DMS 273 treated with DMSO at 0.1 percent for 48 hours (cell line): ENCODE data around the gene PAX4.

ENCODE experiments used
- DNase-seq: peaks from one replicate; lab custom pipeline; 2025; lab: John Stamatoyannopoulos, UW

Gene PAX4

GRCh38 chr7:127629268-127629854 lies 11.4 kb upstream of the PAX4 start:
- no peak for DNase-seq

DNA sequence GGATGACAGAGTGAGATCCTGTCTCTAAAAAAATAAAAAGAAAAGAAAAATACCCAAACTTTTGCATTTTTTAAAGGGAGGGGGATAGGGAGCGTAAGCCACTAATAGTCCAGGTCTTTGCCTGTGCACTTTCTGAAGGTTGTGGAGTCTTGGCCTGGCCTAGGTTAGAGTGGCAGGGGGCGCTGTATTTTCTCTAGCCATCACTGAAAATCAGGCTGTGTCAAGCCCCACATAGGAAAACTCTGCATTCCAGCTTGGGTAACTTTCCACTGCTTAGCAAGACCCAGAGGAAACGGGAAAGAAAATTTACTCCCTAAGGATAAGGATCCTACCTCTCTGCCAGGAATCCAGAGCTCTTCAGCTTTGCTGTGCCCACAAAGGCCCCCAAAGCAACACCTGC lies 10.5 kb upstream of the PAX4 start:
- no peak for DNase-seq

GRCh38 chr7:127625331-127625730 lies 7.4 kb upstream of the PAX4 start:
- DNase-seq: no peak

DNA sequence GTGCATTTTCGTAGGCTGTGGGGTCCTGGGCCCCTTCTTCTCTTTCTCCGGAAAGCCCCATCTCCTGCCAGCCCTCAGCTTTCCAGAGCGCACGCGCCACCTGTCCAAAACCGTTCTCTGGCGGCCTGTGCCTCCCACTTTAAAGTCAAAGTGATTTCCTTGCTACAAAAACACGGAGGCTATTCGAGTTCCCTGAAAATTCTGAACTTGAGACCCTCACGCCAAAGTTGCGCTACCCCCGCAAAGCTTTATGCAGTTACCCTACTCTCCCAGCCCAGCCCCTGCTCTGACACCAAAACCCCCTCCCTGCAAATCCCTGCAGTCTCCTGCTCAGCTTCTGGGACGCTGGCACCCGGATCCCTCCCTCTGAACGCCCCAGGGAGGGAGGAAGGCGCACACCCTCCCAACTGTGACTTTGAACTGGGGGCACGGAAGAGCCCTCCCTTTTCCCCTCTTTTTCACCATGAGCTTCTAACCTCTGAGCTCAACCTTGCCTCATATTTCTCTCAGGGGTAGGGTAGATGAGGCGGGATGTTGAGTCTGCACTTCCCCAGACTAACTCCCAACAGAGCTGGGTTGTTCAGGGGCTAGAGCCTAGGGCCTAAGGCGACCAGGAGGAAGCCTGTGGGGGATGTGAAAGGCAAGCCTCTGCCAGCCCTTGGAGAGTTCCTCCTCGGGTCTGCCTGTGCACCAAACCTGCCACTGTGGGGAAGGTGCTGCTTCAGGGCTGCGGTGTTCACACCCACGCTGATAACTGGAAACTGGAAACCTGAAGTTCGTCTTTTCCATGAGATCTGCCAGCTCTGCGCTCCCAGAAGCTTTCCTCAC lies 2.7 kb upstream of the PAX4 start:
- DNase-seq: no peak

DNA sequence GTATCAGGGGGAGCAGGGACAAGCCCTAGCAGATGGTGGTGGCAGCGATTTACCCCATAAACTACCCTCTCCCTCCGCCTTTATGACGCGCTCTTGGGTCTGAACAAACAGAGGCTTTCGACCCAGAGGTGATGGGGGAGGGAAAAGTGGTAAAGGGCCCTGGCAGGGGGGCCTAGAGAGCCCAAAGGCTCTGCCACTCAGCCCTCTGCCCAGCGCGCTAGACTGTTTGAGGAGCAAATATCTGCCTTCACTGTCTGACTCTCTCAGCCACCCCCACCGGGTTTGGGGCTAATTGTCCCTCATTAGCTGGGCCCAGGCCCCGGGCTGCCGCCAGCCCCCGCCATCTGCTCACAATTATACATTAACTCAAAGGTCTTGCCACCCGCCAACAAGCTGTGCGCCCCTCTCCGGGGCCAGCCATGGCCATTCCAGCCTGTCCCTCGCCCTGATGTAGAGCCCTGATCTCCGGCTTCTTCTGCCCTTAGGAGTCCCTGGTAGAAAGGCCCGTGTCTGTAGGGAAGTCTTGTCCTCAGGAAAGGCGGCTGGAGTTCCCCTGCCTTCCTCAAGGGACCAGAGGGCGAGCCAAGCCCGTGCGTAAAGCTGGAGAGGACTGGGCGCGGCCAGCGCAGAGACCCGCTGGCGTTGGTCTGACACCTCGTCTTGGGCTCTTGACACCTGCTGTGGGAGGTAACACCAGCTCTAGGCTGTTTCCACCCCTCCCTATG lies 1.9 kb upstream of the PAX4 start:
- peak; percentile 78 for DNase-seq

GRCh38 chr7:127618775-127619174 lies 833 bp upstream of the PAX4 start:
- DNase-seq: no peak

- DNase-seq: no peak
Observed at GRCh38 chr7:127616724-127617123, 1.2 kb downstream of the PAX4 start.

DNA sequence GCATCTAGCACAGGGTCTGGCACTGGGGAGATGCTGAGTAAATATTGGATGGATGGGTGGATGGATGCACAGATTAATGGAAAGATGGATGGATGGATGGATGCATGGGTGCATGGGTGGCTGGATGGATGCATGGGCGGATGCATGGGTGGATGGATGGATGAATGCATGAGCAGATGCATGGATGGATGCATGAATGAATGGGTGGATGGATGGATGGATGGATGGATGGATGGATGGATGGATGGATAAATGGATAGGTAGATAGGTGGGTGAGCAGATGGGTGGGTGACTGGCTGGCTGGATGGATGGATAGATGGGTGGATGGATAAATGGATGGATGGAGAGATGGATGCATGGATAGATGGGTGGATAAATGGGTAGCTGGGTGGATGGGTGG lies 5.7 kb downstream of the PAX4 start:
- no peak for DNase-seq

GRCh38 chr7:127609297-127609696 lies 8.6 kb downstream of the PAX4 start:
- DNase-seq: no peak

- DNase-seq: no peak
Observed at GRCh38 chr7:127608446-127608845, 9.5 kb downstream of the PAX4 start.

DNA sequence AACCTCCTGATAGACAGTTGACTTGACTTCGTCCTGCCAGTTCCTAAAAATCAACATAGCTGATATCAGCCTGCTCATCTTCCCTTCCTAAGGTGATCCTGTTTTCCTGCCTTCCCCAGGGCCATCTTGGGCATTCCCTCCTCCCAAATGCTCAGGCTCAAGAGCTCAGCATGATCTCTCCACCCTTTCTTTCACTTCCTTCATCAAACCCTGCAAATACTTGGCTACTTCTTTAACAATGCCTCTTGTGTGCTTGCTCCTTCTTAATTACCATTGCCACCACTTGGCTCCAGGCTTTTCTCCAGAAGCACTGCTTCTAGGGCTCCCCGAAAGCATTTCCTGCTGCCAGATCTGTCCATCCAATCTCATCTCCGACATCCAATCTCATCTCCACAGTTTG lies 17.1 kb downstream of the PAX4 start:
- no peak for DNase-seq

DNA sequence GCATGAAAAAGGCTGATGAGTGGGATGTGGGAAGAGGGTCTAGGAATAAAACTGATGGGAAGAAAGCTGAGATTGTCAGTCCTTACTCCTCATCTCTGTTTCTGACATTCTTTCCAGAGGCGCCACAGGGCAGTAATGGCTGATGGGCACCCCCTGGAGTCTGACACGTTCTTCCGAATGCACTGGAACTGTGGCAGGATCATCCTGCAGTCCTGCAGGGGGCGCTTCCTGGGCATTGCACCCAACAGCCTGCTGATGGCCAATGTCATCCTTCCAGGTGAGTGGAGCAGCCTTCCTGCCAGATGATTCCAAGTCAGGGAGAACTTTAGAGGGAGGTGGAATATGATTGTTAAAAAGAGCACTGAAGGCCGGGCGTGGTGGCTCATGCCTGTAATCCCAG lies 19.6 kb downstream of the PAX4 start:
- no peak for DNase-seq

- no peak for DNase-seq
Observed at GRCh38 chr7:127595737-127596136, 22.2 kb downstream of the PAX4 start.

DNA sequence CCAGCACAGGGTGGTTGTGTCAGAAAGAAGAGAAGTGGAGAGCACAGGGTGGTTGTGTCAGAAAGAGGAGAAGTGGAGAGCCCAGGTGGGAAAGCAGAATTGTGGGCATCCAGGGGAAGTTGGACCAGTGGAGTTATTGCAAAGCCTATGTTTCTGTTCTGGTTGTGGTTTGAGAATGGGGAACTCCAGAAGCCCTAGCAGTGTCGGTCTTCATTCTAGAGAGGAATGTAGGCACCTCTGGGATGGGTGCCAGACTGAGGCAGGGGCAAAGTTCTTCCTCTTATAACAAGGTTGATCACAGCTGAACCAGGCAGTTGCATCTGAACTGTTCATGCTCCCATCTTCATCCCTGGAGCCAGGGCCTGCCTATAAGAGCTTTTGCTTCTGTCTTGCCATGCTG lies 23.5 kb downstream of the PAX4 start:
- DNase-seq: no peak

GRCh38 chr7:127592550-127592949 lies 25.4 kb downstream of the PAX4 start:
- no peak for DNase-seq

- DNase-seq: no peak
Observed at GRCh38 chr7:127591591-127591990, 26.4 kb downstream of the PAX4 start.

DNA sequence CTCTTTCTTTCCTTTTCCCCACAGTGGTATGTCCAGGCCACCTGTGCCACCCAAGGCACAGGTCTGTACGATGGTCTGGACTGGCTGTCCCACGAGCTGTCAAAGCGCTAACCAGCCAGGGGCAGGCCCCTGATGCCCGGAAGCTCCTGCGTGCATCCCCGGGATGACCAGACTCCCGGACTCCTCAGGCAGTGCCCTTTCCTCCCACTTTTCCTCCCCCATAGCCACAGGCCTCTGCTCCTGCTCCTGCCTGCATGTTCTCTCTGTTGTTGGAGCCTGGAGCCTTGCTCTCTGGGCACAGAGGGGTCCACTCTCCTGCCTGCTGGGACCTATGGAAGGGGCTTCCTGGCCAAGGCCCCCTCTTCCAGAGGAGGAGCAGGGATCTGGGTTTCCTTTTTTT lies 26.8 kb downstream of the PAX4 start:
- no peak for DNase-seq

GRCh38 chr7:127589896-127590295 lies 28.0 kb downstream of the PAX4 start:
- DNase-seq: no peak

DNA sequence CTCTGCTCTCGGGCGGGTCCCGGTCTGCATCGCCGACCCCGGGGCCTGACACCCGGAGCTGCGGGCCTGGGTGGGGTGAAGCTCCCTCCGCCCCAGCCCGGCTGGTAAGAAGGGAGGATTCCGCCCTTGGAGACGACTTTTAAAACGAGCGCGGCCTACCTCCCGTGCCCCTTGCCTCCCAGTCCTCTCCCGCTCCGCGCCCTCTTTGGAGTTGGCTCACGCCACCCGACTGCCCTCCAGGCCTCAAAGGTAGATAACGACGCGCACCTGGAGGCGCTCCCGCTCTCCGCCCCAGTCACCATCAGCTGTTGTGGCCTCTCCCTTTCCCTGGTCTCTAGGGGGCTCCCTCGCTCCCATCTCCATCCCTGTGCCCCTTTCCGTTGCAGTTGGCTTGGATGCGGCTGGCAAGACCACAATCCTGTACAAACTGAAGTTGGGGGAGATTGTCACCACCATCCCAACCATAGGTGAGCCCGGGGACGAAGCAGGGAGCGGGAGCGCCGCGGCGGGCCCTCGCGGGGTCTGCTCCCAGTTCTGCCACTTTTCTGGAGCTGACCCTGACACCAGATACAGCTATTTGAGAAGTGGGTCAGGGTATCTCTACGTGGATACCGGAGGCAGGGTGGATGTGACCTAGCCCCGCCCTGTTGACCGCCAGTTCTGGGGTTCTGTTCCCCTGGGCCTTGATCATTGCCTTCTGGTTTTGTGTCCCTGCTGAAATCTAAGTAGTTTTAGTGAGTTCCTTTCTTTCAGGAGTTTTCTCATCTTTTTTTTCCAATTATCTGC lies 29.1 kb downstream of the PAX4 start:
- DNase-seq: peak; percentile 31

DNA sequence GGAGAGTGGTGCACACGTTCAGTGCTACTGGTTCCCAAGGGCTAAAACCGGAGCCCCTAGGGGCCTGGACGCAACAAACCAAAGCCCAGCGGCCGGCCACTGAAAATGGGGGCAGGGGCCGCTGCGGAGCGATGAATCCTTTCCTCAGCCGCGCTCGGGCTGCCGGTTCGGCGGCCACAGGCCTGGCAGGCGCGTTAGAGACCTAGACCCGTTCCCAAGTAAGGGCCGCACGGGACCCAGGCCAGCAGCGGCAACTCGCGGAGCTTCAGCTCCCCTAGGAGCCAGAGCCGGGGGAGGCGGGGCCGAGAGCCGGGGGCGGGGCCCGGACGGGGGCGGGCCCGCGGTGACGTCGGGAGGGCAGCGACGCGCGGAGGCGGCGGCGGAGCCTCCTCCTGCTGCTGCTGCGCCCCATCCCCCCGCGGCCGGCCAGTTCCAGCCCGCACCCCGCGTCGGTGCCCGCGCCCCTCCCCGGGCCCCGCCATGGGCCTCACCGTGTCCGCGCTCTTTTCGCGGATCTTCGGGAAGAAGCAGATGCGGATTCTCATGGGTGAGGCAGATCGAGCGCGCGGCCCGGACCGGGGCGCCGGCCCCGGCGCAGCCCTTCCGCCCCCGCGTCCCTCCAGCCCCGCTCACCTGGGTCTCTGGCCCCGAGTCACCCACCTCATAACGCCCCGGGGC lies 29.8 kb downstream of the PAX4 start, which contains the start of gene ARF5:
Gene ARF5 (plus strand): TSS at position 393 of the 678 bp plus-strand sequence. CDS start 88 bp downstream, at position 481.
- peak; percentile 16 for DNase-seq

DNA sequence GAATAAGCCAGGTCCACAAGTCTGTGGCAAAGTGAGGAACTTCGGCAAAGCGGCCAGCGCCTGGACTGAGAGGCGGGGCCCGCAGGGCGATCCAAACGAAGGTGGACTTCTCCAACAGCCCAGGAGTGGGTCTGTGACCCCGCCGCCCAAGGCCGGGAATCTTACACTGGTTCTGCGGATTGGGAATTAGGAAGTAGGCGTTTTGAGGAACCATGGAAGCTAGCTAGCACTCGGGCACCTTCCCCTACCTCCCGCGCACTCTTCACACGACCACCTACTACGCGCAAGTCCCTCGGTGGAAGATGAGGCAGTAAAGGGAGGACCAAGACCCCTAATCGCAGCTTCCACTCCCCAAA lies 30.3 kb downstream of the PAX4 start:
- no peak for DNase-seq

DNA sequence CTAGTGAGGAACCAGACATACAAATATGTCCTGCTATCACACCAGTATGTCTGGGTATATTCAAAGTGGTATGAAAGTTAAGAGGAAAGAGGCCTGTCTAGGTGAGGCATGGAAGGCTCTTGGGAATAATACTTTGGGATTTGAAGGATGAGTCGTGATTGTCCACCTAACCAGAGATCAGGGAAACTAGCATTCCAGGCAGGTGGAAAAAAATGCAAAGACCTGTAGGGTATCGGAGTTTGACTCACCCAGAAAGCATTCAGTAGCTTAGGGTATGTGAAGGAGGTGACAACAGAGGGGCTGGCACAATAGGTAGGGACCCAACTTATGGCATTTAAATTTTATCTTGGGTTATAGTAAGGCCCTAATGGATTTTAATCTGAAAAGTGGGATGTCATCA lies 31.6 kb downstream of the PAX4 start:
- DNase-seq: no peak
